GM23248 (cell line): ENCODE results near the gene PTAR1. TPM values are rescaled to one million over a fixed set of nuclear protein-coding genes. Genes with fewer than 3 reads are reported as not detected.
A peak's percentile ranks its signal among the peaks of the same experiment; 100 is the strongest.

Experiments used
- DNase-seq: peaks from one replicate; pipeline ENCODE4 v3.0.0-alpha.2; 2015
- H2AFZ ChIP-seq: fragments of 200-600 bp; sonication (generic); 2 replicates; pipeline ENCODE4 v1.6.1; 2016; ENCODE audit warnings: antibody characterized with exemption
- H3F3A ChIP-seq: fragments of 200-600 bp; sonication (generic); 2 replicates; pipeline ENCODE4 v1.6.1; 2016; ENCODE audit warnings: mild to moderate bottlenecking, antibody characterized with exemption, mixed run types; ENCODE audit not compliant: insufficient read depth
- H3K27ac ChIP-seq: fragments of 200-600 bp; sonication (generic); 2 replicates; pipeline ENCODE4 v1.5.1; 2016; ENCODE audit warnings: mild to moderate bottlenecking
- H3K27me3 ChIP-seq: fragments of 200-600 bp; sonication (generic); replicated peaks from 2 replicates; pipeline ENCODE4 v1.6.1; 2016; ENCODE audit warnings: mild to moderate bottlenecking; ENCODE audit not compliant: insufficient read depth
- H3K36me3 ChIP-seq: fragments of 200-600 bp; sonication (generic); 2 replicates; pipeline ENCODE4 v1.6.1; 2016; ENCODE audit warnings: low read depth, mild to moderate bottlenecking
- H3K4me1 ChIP-seq: fragments of 200-600 bp; sonication (generic); 2 replicates; pipeline ENCODE4 v1.6.1; 2016; ENCODE audit warnings: mild to moderate bottlenecking; ENCODE audit not compliant: insufficient read depth
- H3K4me2 ChIP-seq: fragments of 200-600 bp; sonication (generic); one replicate; pipeline ENCODE4 v1.6.1; 2016; ENCODE audit warnings: mild to moderate bottlenecking; ENCODE audit not compliant: unreplicated experiment
- H3K4me3 ChIP-seq: fragments of 200-600 bp; sonication (generic); 2 replicates; pipeline ENCODE4 v1.5.1; 2016; ENCODE audit warnings: mild to moderate bottlenecking
- H3K79me2 ChIP-seq: fragments of 200-600 bp; sonication (generic); 2 replicates; pipeline ENCODE4 v1.6.1; 2016; ENCODE audit warnings: mild to moderate bottlenecking; ENCODE audit not compliant: insufficient read depth
- H3K9ac ChIP-seq: fragments of 200-600 bp; sonication (generic); 2 replicates; pipeline ENCODE4 v1.6.1; 2016; ENCODE audit warnings: mild to moderate bottlenecking
- H3K9me2 ChIP-seq: fragments of 200-600 bp; sonication (generic); 2 replicates; pipeline ENCODE4 v1.6.1; 2016; ENCODE audit warnings: mixed run types, mild to moderate bottlenecking, moderate library complexity; ENCODE audit not compliant: insufficient read depth
- H3K9me3 ChIP-seq: fragments of 200-600 bp; sonication (generic); one replicate; pipeline ENCODE4 v1.6.1; 2017; ENCODE audit warnings: low read depth
- H4K20me1 ChIP-seq: fragments of 200-600 bp; sonication (generic); 2 replicates; pipeline ENCODE4 v1.6.0; 2016; ENCODE audit not compliant: insufficient read depth
- EZH2 ChIP-seq: fragments of 200-600 bp; sonication (generic); IDR thresholded peaks from 2 replicates; pipeline ENCODE4 v1.6.1; 2018; ENCODE audit warnings: antibody characterized with exemption, mild to moderate bottlenecking; ENCODE audit not compliant: insufficient read depth, poor library complexity, severe bottlenecking
- EZH2phosphoT487 ChIP-seq: fragments of 200-600 bp; sonication (generic); IDR thresholded peaks from 2 replicates; pipeline ENCODE4 v1.6.1; 2018; ENCODE audit warnings: antibody characterized with exemption, moderate library complexity, mild to moderate bottlenecking, low read depth; ENCODE audit not compliant: insufficient read depth
- WGBS, 2 experiments: methylation state at CpG; one replicate each; pipeline ENCODE4 v1.1.6; 2015 to 2017; ENCODE audit warnings: low lambda C conversion rate in 2 of 2, low coverage in 1 of 2; ENCODE audit errors: missing lambda C conversion rate in 2 of 2; 5-methylcytosine and 5-hydroxymethylcytosine counted together
- in situ Hi-C: fragments of 300-500 bp; cut with MboI; formaldehyde crosslinking; loops from 2 replicates; pipeline ENCODE4 v1.15.0; 2020
- polyA plus RNA-seq: library from polyadenylated mRNA; unstranded; fragments of >200 nt; fragmentation: Nextera tagmentation; extraction: Ambion mirVana; gene quantifications from 2 replicates; pipeline ENCODE4 v1.2.1, GENCODE V29; 2016
- total RNA-seq: library from RNA; depleted of rRNA; stranded (reverse); fragments of >200 nt; shearing (Covaris generic); gene quantifications from 2 replicates; pipeline ENCODE4 v1.2.3, GENCODE V29; 2014

Gene PTAR1
- total and polyA plus RNA-seq, 2 experiments from 2014 or later, result 10.8 to 57.9 TPM

- Histone ChIP-seq H3K27me3 (peaks cover 20% of the 10 kb centered on the region; the same call in 1 of the 2 replicates), H3K4me3 (no peak overlapping the region), H3F3A (no peaks in the 10 kb centered on the region), H4K20me1 (no peaks in the 10 kb centered on the region), H2AFZ (no peak overlapping the region), H3K27ac (no peak overlapping the region), H3K4me1 (no peaks in the 10 kb centered on the region; the same call in 1 of the 2 replicates), H3K9me2 (no peaks in the 10 kb centered on the region), H3K4me2 (no peak overlapping the region), H3K9me3 (no peaks in the 10 kb centered on the region), H3K36me3 (no peaks in the 10 kb centered on the region), H3K9ac (no peak overlapping the region), H3K79me2 (no peaks in the 10 kb centered on the region)
- no peak for TF ChIP-seq EZH2
- no peak for TF ChIP-seq EZH2phosphoT487
- no peak for DNase-seq
- in situ Hi-C loops, result no loop called here
- WGBS, 2 experiments, result 53 to 59% methylated on average over 3 of the region's 3 CpGs
Measured at GRCh38 chr9:69794356-69794755, 34.5 kb upstream of the PTAR1 start.

GRCh38 chr9:69785757-69786156 is 25.9 kb upstream of the PTAR1 start:
- Histone ChIP-seq H3K4me1 (no peaks in the 10 kb centered on the region), H3K79me2 (no peaks in the 10 kb centered on the region)
- in situ Hi-C loops, result no loop called here

GRCh38 chr9:69773258-69773657 is 13.4 kb upstream of the PTAR1 start:
- Histone ChIP-seq H3K9me3 (no peaks in the 10 kb centered on the region), H4K20me1 (no peaks in the 10 kb centered on the region), H3K4me2 (no peak overlapping the region), H3K27me3 (no peaks in the 10 kb centered on the region), H3K9me2 (no peaks in the 10 kb centered on the region), H3K4me3 (no peak overlapping the region), H3K79me2 (no peaks in the 10 kb centered on the region), H3K36me3 (no peaks in the 10 kb centered on the region), H2AFZ (no peak overlapping the region), H3F3A (peaks cover 18% of the 10 kb centered on the region), H3K27ac (no peak overlapping the region), H3K9ac (no peak overlapping the region), H3K4me1 (peaks cover 26% of the 10 kb centered on the region)
- WGBS, 2 experiments, result 85 to 100% methylated on average over 1 of the region's 1 CpG
- in situ Hi-C loops, result no loop called here
- no peak for DNase-seq
- TF ChIP-seq EZH2phosphoT487 (no peak), EZH2 (no peak)

More at GRCh38 chr9:69785757-69786156, 25.9 kb upstream of the PTAR1 start:
- no peaks in the 10 kb centered on the region for H4K20me1 ChIP-seq
- no peaks in the 10 kb centered on the region for H3K36me3 ChIP-seq
- no peaks in the 10 kb centered on the region for H3F3A ChIP-seq
- no peaks in the 10 kb centered on the region for H3K9me3 ChIP-seq
- H3K27ac ChIP-seq, result no peak overlapping the region
- DNase-seq, result peak; percentile 50
- no peaks in the 10 kb centered on the region for H3K9me2 ChIP-seq
- H3K27me3 ChIP-seq, result peaks cover 10% of the 10 kb centered on the region; the same call in 1 of the 2 replicates
- TF ChIP-seq EZH2phosphoT487, result no peak
- no peak for TF ChIP-seq EZH2
- no peak overlapping the region for H2AFZ ChIP-seq
- no peak overlapping the region for H3K4me2 ChIP-seq
- no peak overlapping the region for H3K9ac ChIP-seq
- no peak overlapping the region for H3K4me3 ChIP-seq

GRCh38 chr9:69771775-69772418 is 12.1 kb upstream of the PTAR1 start:
- H3K27ac ChIP-seq, result peak overlapping the region; percentile 52
- H3K9me3 ChIP-seq, result no peaks in the 10 kb centered on the region
- H3K79me2 ChIP-seq, result no peaks in the 10 kb centered on the region
- in situ Hi-C loops, result no loop called here
- H3K4me3 ChIP-seq, result no peak overlapping the region
- H3F3A ChIP-seq, result peaks cover 18% of the 10 kb centered on the region
- H2AFZ ChIP-seq, result no peak overlapping the region
- no peaks in the 10 kb centered on the region for H4K20me1 ChIP-seq
- peaks cover 28% of the 10 kb centered on the region for H3K4me1 ChIP-seq
- TF ChIP-seq EZH2 (no peak), EZH2phosphoT487 (0 out of 2 replicates have a peak, but pooled peaks have one; percentile 30)
- WGBS, 2 experiments, result 43 to 46% methylated on average over 4 of the region's 4 CpGs
- H3K9me2 ChIP-seq, result no peaks in the 10 kb centered on the region
- peak; percentile 97 for DNase-seq
- no peaks in the 10 kb centered on the region for H3K36me3 ChIP-seq
- H3K27me3 ChIP-seq, result no peaks in the 10 kb centered on the region
- H3K9ac ChIP-seq, result no peak overlapping the region
- no peak overlapping the region for H3K4me2 ChIP-seq

GRCh38 chr9:69768716-69769115 is 8.9 kb upstream of the PTAR1 start:
- no peak overlapping the region for H3K9ac ChIP-seq
- WGBS, 2 experiments, result 26 to 32% methylated on average over 1 of the region's 1 CpG
- peak; percentile 69 for DNase-seq
- peaks cover 18% of the 10 kb centered on the region for H3F3A ChIP-seq
- no peaks in the 10 kb centered on the region for H4K20me1 ChIP-seq
- no peak overlapping the region for H2AFZ ChIP-seq
- no peaks in the 10 kb centered on the region for H3K9me3 ChIP-seq
- H3K27ac ChIP-seq, result peak overlapping the region; percentile 37; the same call in 1 of the 2 replicates
- in situ Hi-C loops, result no loop called here
- no peaks in the 10 kb centered on the region for H3K27me3 ChIP-seq
- H3K36me3 ChIP-seq, result no peaks in the 10 kb centered on the region
- H3K4me3 ChIP-seq, result no peak overlapping the region
- no peak for TF ChIP-seq EZH2
- no peak for TF ChIP-seq EZH2phosphoT487
- H3K4me1 ChIP-seq, result peaks cover 28% of the 10 kb centered on the region
- H3K4me2 ChIP-seq, result peak overlapping the region; percentile 33
- H3K79me2 ChIP-seq, result no peaks in the 10 kb centered on the region
- H3K9me2 ChIP-seq, result no peaks in the 10 kb centered on the region
